NT2/D1 (cell line): Measurements from ENCODE around the gene OR8I2.

Source experiments
- SUZ12 ChIP-seq: IDR thresholded peaks from 2 replicates; pipeline ENCODE4 v1.6.1; 2011; ENCODE audit not compliant: insufficient read length, insufficient read depth; ENCODE audit errors: extremely low read depth
- YY1 ChIP-seq: IDR thresholded peaks from 2 replicates; pipeline ENCODE4 v1.6.1; 2011; ENCODE audit not compliant: insufficient read length, insufficient read depth
- ZNF274 ChIP-seq: IDR thresholded peaks from 2 replicates; pipeline ENCODE4 v1.6.1; 2011; ENCODE audit warnings: mild to moderate bottlenecking, low read depth, low read length

DNA sequence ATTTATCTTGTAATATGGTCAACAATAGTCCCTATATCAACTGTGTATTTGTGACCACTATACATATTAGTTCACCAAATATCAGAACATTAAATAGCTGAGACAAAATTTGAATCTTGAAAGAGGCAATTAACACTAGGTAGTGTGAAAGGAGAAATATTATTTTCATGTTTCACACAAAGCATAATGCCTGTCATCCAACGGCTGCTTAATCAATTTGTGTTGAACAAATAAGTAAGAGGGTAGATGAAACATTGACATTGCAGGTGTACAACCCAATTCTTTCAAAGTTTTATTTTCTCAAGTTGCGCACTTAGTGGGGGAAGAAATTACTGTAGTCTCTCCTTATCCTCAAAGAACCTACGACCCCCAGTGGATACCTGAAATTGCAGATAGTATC lies 3.4 kb upstream of the OR8I2 start:
- TF ChIP-seq SUZ12 = no peak
- TF ChIP-seq ZNF274 = no peak
- no peak for TF ChIP-seq YY1
